ENCODE measurements around the gene ALS2CL. TPM values are rescaled to one million over a fixed set of nuclear protein-coding genes. Genes with fewer than 3 reads are reported as not detected.
"Not testable (repeated sequence)": the region's sequence is repeated elsewhere in the genome, so short reads cannot be mapped to it uniquely, and the experiment has no call there.

The ALS2CL gene
- 10 to 100 TPM; 28.5 to 68.1 (median 43.7) TPM for total RNA-seq
- long read RNA-seq, donor 1, full-length matches to known transcripts = 4 of 41 reads
- long read RNA-seq, donor 1, partial matches to known transcripts = 9 of 41 reads
- long read RNA-seq, donor 1, other reads (novel, unspliced or antisense) = 28 of 41 reads
- long read RNA-seq, donor 2, partial matches to known transcripts = 0 of 10 reads
- long read RNA-seq, donor 2, other reads (novel, unspliced or antisense) = 9 of 10 reads

GRCh38 chr3:46693038-46693891, at the start of gene ALS2CL:
Gene ALS2CL (minus strand): TSS chr3:46693679. CDS start chr3:46689440, 4,239 bp downstream.
- Histone ChIP-seq H3K4me1 (ENCODE audit: low read depth) (peaks cover 29% of the 10 kb centered on the region), H3K9me3 (no peaks in the 10 kb centered on the region), H3K4me3 (peak within 1 kb of the TSS; percentile 41), H3K36me3 (ENCODE audit: low read depth) (no peaks in the 10 kb centered on the region)
- ATAC-seq (peak; percentile 76), DNase-seq (peak; percentile 80 to 85 (median 84))
- intact Hi-C loops (cut with DNase I, micrococcal nuclease) = no loop called here
- no peak for TF ChIP-seq CTCF (IDR thresholded peaks at IDR 0.05)

GRCh38 chr3:46742992-46743585, 49.6 kb upstream of the ALS2CL start:
- intact Hi-C loops (cut with DNase I, micrococcal nuclease) = no loop called here

GRCh38 chr3:46739565-46739964, 46.1 kb upstream of the ALS2CL start:
- H3K4me1 ChIP-seq (ENCODE audit: low read depth); H3K9me3 ChIP-seq; DNase-seq; intact Hi-C loops (cut with DNase I, micrococcal nuclease); H3K4me3 ChIP-seq; ATAC-seq; H3K36me3 ChIP-seq (ENCODE audit: low read depth): not testable (repeated sequence)

More at GRCh38 chr3:46742992-46743585, 49.6 kb upstream of the ALS2CL start:
- no peaks in the 10 kb centered on the region for H3K9me3 ChIP-seq
- H3K4me1 ChIP-seq (ENCODE audit: low read depth) = no peaks in the 10 kb centered on the region
- no peak overlapping the region for H3K4me3 ChIP-seq
- no peaks in the 10 kb centered on the region for H3K36me3 ChIP-seq (ENCODE audit: low read depth)
- DNase-seq = no peak
- no peak for TF ChIP-seq CTCF (IDR thresholded peaks at IDR 0.05)
- ATAC-seq = no peak

GRCh38 chr3:46737329-46737731, 43.9 kb upstream of the ALS2CL start:
- DNase-seq (no peak), ATAC-seq (no peak)

GRCh38 chr3:46736006-46736872, 42.8 kb upstream of the ALS2CL start:
- no peak for TF ChIP-seq CTCF (IDR thresholded peaks at IDR 0.05)
- ATAC-seq (no peak), DNase-seq (no peak)
- no peaks in the 10 kb centered on the region for H3K9me3 ChIP-seq
- intact Hi-C loops (cut with DNase I, micrococcal nuclease) = no loop called here
- no peaks in the 10 kb centered on the region for H3K36me3 ChIP-seq (ENCODE audit: low read depth)
- no peaks in the 10 kb centered on the region for H3K4me1 ChIP-seq (ENCODE audit: low read depth)
- H3K4me3 ChIP-seq = no peak overlapping the region

More at GRCh38 chr3:46737329-46737731, 43.9 kb upstream of the ALS2CL start:
- no peaks in the 10 kb centered on the region for H3K36me3 ChIP-seq (ENCODE audit: low read depth)
- no peaks in the 10 kb centered on the region for H3K4me1 ChIP-seq (ENCODE audit: low read depth)
- H3K4me3 ChIP-seq = no peak overlapping the region
- TF ChIP-seq CTCF (IDR thresholded peaks at IDR 0.05) = no peak
- intact Hi-C loops (cut with DNase I, micrococcal nuclease) = no loop called here
- H3K9me3 ChIP-seq = no peaks in the 10 kb centered on the region

Measured in mucosa of descending colon (tissue), 3 donors.